Activated CD4-positive, alpha-beta T cell treated with anti-CD3 and anti-CD28 coated beads, Interleukin-2, amount 10 ng/mL, durations not matched to agents 24 days and 14 days (primary cell): ENCODE data around the gene RBBP7. TPM values are rescaled to one million over a fixed set of nuclear protein-coding genes. Genes with fewer than 3 reads are reported as not detected.

Experiments used
- DNase-seq: peaks from one replicate; pipeline ENCODE4 v3.0.0; 2022
- H3K27ac Mint-ChIP-seq: one replicate; pipeline ENCODE4 v1.8.0; 2022; ENCODE audit warnings: mild to moderate bottlenecking, mixed read lengths
- H3K27me3 Mint-ChIP-seq: one replicate; pipeline ENCODE4 v1.8.0; 2022; ENCODE audit warnings: mixed read lengths
- H3K36me3 Mint-ChIP-seq: one replicate; pipeline ENCODE4 v1.8.0; 2022; ENCODE audit warnings: low read depth, mild to moderate bottlenecking, mixed read lengths
- H3K4me1 Mint-ChIP-seq: one replicate; pipeline ENCODE4 v1.8.0; 2021; ENCODE audit warnings: mixed read lengths
- H3K4me3 Mint-ChIP-seq: one replicate; pipeline ENCODE4 v1.8.0; 2022; ENCODE audit warnings: mild to moderate bottlenecking, moderate library complexity, mixed read lengths
- H3K9me3 Mint-ChIP-seq: one replicate; pipeline ENCODE4 v1.8.0; 2021; ENCODE audit warnings: mixed read lengths
- intact Hi-C: fragments of 100-400 bp; cut with micrococcal nuclease; formaldehyde crosslinking; loops from one replicate; pipeline ENCODE4 v1.15.1; 2023
- total RNA-seq: library from RNA; stranded (reverse); gene quantifications from 2 replicates; pipeline ENCODE4 v1.2.3, GENCODE V29; 2022

Gene RBBP7
- total RNA-seq, 1 donor from 2014 or later = 137 TPM

DNA sequence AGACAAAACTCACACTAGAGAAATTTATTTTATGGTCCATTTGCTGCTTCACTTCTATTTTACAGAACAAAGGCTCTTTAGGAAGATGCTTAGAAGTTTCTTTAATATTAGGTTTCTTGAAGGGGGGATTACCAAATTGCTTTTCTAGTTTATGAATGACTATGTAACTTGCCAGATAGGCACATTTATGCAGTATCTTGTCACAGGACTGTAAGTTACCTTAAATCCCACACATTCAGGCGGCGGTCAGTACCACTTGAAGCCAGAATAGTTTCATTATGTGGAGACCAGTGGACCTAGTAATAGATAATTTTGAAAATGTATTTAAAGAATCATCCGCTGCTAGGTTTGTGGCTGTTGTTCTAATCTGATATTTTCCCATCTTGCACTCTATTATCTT lies 18.3 kb downstream of the RBBP7 start:
- Mint-ChIP-seq H3K9me3 (no peaks in the 10 kb centered on the region), H3K36me3 (peaks cover 46% of the 10 kb centered on the region), H3K27me3 (no peaks in the 10 kb centered on the region), H3K4me3 (no peak overlapping the region), H3K27ac (peak overlapping the region; percentile 5), H3K4me1 (peaks cover 20% of the 10 kb centered on the region)
- no peak for DNase-seq
- intact Hi-C loops = no loop called here

DNA sequence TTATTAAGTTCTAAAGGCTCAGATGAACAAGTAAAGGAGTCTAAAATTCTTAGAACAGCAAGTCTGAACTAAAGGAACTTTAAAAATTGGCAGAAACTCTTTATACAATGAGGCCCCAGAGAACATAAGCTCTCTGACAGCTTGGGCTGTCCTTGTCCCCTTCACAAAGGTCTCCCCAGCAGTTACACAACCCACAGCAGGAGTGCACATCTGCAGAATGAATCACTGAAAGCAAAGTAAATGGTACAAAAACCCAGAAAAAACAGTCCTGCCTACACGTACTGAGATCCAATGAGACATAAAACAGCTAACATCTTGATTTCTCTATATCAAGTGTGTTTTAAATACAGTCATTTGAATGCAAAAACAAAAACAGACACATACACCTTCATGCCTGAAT lies 18.7 kb downstream of the RBBP7 start:
- Mint-ChIP-seq H3K9me3 (no peaks in the 10 kb centered on the region), H3K27ac (peak overlapping the region; percentile 5), H3K4me1 (peaks cover 18% of the 10 kb centered on the region), H3K27me3 (no peaks in the 10 kb centered on the region), H3K4me3 (no peak overlapping the region), H3K36me3 (peaks cover 42% of the 10 kb centered on the region)
- intact Hi-C loops = no loop called here
- no peak for DNase-seq

DNA sequence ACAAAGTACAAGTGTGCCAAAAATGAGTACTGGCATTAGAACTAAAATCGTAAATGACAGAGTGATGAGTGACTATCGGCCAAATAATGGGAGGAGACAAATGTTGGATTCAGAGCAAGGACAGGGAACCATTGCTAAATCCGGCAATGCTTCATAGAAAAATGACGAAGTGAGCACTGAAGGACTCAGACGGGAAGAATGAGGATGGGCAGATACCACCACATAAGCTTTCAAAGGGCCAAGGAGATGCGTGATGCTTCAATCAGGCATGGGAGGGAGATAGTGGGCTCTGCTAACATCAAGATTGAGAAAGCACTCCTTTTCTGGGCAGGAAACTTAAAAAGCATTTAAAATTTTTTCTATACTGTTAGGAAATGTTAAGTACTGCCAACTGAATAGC lies 21.6 kb downstream of the RBBP7 start:
- Mint-ChIP-seq H3K4me3 (no peak overlapping the region), H3K4me1 (peaks cover 10% of the 10 kb centered on the region), H3K36me3 (peaks cover 41% of the 10 kb centered on the region), H3K27me3 (no peaks in the 10 kb centered on the region), H3K27ac (no peak overlapping the region), H3K9me3 (no peaks in the 10 kb centered on the region)
- DNase-seq = no peak
- intact Hi-C loops = no loop called here

DNA sequence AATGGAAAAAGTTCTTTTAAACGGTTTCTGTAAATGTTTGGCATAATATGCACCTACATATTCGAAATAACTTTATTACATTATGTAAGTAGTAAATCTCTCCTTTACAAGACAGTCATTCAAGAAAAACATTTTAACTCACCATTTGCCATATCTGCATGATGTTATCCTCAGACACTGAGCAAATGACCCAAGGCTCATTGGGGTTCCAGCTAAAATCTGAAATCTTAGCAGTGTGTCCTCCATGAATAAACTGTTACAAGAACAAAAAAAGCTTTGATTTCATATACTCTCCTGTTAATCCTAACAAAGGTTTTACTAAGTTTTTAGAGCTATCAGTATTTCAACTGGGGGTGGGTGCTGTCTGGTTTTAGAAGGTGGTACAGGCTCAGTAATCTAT lies 24.5 kb downstream of the RBBP7 start:
- H3K4me3 Mint-ChIP-seq = no peak overlapping the region
- peaks cover 2% of the 10 kb centered on the region for H3K4me1 Mint-ChIP-seq
- H3K36me3 Mint-ChIP-seq = peaks cover 32% of the 10 kb centered on the region

DNA sequence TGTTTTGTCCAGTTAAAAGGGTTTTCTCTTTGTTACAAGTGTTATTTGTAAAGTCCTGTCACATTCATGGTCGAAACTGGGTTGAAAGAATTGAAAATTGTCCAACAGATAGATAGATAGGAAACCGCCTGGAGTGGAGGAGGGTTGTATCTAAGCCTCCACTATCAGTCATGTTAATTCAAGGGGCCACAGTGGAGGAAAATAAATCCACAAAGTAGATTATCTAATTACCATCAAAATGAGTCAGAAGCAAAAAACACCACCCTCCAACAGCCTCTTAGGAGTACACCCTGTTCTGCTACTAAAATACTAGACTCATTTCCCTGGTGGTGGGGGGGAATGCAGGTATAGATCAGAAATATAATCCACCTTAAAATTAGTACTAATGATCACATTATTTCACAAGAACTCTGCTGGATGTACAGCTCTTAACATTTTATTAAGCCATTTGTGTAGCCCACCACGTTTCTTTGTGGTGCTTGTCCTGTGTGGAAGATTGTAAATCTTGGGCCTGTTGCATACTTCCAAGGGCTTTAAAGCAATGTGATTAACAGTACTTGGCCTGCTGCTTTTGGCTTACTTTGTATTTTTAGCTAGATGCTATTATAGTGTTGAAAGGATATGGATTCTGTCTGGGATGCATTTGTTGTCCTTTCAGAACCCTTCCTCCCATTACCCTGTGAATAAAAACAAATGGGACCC lies 26.8 kb downstream of the RBBP7 start:
- no peaks in the 10 kb centered on the region for H3K9me3 Mint-ChIP-seq

More for the DNA sequence above, 24.5 kb downstream of the RBBP7 start:
- no peak overlapping the region for H3K27ac Mint-ChIP-seq
- no peak for DNase-seq
- intact Hi-C loops = no loop called here
- no peaks in the 10 kb centered on the region for H3K27me3 Mint-ChIP-seq
- no peaks in the 10 kb centered on the region for H3K9me3 Mint-ChIP-seq

DNA sequence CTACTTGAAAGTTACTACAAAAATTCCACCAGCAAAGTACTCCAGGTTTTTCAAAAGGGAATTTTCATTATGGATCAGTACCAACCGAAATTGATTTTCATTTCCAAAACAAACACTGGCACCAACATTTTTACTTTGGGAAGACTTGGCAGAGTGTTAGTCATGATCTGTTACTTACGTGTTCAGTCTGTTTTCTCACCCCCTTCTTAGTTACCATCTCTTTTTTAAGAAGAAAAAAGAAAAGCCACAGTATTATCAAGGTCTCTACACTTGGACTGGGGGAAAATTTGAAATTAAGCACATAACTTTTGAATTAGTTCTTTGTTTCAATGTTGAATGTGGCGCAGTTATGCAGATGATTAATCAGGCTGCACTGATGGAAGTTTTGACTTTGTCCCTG lies 27.5 kb downstream of the RBBP7 start:
- peaks cover 2% of the 10 kb centered on the region for H3K4me1 Mint-ChIP-seq
- peaks cover 36% of the 10 kb centered on the region for H3K36me3 Mint-ChIP-seq
- H3K27ac Mint-ChIP-seq = no peak overlapping the region
- no peak overlapping the region for H3K4me3 Mint-ChIP-seq
- no peaks in the 10 kb centered on the region for H3K27me3 Mint-ChIP-seq
- no peaks in the 10 kb centered on the region for H3K9me3 Mint-ChIP-seq
- no peak for DNase-seq
- intact Hi-C loops = no loop called here

More for the DNA sequence above, 26.8 kb downstream of the RBBP7 start:
- Mint-ChIP-seq H3K4me3 (no peak overlapping the region), H3K27ac (no peak overlapping the region), H3K27me3 (no peaks in the 10 kb centered on the region), H3K36me3 (peaks cover 33% of the 10 kb centered on the region), H3K4me1 (peaks cover 2% of the 10 kb centered on the region)
- no peak for DNase-seq
- intact Hi-C loops = no loop called here

DNA sequence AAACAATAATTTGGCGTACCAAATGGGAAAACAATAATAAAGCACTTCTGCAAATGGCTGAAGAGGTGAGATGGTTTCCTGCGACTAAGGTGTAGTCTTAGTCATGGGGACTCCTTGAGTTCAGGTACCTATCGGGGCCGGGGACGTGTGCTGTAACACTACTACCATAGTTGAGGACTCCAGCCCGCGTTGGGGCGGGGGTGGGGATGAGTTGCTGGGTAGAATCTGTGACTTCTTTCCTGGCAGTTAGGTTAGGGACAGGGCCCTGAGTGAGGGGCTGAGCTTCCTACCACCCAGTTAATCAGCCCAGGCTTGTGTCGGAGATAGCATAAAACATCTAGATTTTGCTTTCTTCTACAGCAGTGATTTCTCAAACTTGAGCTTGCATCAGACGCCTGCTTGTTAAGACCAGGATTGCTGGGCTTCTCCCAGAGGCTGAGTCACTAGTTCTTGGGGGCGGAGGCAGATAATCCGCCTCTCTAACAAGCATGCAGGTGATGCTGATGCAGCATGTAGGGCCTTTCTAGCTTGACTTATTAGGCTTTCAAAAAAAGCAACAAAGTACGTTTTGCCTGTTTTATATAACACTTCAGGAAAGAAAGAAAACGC lies 30.2 kb downstream of the RBBP7 start:
- H3K36me3 Mint-ChIP-seq = peaks cover 33% of the 10 kb centered on the region
- DNase-seq = no peak
- no peaks in the 10 kb centered on the region for H3K4me1 Mint-ChIP-seq
- no peaks in the 10 kb centered on the region for H3K9me3 Mint-ChIP-seq
- intact Hi-C loops = no loop called here
- no peak overlapping the region for H3K4me3 Mint-ChIP-seq
- H3K27ac Mint-ChIP-seq = no peak overlapping the region
- no peaks in the 10 kb centered on the region for H3K27me3 Mint-ChIP-seq

DNA sequence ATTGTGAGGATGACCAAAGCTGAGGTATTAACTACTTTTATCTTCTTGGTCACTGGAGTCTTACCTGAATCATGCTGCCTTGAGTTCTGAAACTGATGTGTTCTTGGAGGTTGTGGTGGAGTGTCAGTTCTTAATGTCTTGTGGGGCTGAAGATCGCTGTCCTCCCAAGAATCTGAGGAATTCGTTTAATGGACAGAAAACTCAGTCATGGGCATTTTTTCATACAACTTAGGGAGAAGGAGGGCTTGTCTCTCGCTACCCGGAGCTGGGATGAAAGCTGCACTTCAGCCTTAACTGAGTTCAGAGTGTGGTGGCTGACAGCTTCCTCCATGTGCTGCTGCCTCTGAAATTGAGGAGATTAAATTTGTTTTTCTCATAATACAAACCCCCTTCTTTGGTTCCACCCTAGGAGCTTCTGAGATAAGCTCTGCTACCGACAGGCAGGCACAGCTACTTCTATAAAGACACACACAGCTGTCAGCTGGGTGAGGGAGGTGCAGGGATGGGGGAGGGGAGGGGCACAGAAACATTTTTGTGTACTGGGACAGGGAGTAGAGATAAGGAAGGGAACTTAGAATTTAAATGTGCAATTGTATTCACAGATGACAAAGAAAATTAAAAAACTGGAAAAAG lies 30.8 kb downstream of the RBBP7 start:
- Mint-ChIP-seq H3K27ac (no peak overlapping the region), H3K27me3 (no peaks in the 10 kb centered on the region), H3K4me1 (no peaks in the 10 kb centered on the region), H3K4me3 (no peak overlapping the region), H3K36me3 (peaks cover 29% of the 10 kb centered on the region), H3K9me3 (no peaks in the 10 kb centered on the region)
- intact Hi-C loops = no loop called here
- no peak for DNase-seq

DNA sequence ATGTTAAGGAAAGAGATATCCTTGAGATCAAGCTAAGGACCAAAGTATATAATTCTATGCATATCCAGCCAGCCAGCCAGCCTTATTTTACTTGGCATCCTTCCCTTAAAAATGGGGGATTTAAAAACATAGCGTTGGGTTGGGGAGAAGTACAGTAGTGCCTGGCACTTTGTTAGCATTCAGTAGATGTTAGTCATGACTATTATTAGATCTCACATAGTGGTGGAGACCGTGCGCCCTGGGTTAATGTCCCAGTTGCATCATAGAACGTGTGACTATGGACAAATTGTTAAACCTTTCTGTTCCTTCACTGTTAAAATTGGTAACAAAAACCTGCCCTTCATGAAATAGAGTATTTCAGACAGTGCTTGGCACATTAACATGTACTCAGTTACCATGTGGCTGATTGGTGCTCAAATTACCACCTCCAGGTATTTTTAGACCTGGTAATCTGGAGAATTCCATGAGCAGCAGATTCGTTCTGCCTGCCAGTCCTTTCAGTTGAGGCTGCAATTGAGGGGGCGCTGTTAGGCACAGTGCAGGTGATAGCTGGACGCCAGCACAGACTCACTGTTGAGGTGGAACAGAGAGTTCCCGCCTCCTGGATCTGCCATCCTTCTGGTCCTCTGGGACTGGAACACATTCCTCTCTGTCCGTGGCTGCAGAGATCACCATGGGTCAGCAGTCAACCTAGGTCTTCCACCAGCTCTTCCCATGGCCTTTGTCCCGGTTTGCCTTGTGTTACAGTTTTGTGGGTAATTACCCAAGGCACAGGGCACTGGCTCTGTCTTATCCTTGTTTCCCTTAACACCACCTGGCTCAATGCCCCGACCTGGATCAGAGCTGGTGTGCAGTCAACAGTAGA lies 31.7 kb downstream of the RBBP7 start:
- H3K9me3 Mint-ChIP-seq = no peaks in the 10 kb centered on the region
- no peaks in the 10 kb centered on the region for H3K27me3 Mint-ChIP-seq
- intact Hi-C loops = no loop called here
- no peaks in the 10 kb centered on the region for H3K4me1 Mint-ChIP-seq
- H3K27ac Mint-ChIP-seq = no peak overlapping the region
- H3K36me3 Mint-ChIP-seq = peaks cover 28% of the 10 kb centered on the region
- H3K4me3 Mint-ChIP-seq = no peak overlapping the region
- no peak for DNase-seq

DNA sequence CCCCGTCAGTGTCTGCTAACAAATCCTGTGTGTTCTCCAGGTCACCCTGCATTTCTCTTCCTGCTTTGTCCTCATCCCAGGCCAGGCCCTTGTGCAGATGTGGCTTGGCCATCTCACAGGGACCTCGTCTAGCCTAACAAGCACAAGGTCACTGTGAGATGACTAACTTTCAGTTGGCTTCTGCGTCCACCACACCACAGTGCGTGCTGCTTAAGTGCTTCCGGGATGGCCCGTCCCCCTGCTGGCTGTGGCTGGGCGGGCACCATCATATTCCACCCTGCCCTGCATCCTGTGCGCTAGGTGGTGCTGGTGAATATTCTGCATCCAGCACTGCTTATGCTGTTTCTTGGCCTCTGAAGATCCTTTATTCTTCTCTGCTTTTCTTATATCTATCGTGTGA lies 33.8 kb downstream of the RBBP7 start:
- peak overlapping the region; percentile 58 for H3K27ac Mint-ChIP-seq
- H3K4me1 Mint-ChIP-seq = no peaks in the 10 kb centered on the region
- H3K27me3 Mint-ChIP-seq = no peaks in the 10 kb centered on the region
- H3K36me3 Mint-ChIP-seq = peaks cover 25% of the 10 kb centered on the region
- H3K4me3 Mint-ChIP-seq = no peak overlapping the region
- no peak for DNase-seq
- H3K9me3 Mint-ChIP-seq = no peaks in the 10 kb centered on the region
- intact Hi-C loops = no loop called here

DNA sequence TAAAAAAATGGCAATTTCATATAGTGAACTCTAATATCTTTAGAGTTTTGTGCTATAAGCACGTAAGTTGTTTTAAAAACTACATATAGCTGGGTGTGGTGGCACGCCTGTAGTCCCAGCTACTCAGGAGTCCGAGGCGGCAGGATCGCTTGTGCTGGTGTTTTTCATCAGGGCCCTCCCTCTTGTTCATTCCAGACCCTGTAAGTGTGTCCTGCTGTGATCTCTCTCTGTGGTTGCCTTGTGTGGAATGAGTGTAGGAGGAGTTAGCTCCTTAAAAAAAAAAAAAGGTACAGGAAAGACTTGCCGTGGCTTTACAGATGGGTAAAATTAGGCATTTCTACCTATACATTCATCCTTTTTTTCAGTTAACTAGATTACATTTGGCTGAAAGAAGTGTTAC lies 35.4 kb downstream of the RBBP7 start:
- Mint-ChIP-seq H3K4me1 (no peaks in the 10 kb centered on the region), H3K27ac (no peak overlapping the region), H3K9me3 (no peaks in the 10 kb centered on the region), H3K27me3 (no peaks in the 10 kb centered on the region), H3K4me3 (no peak overlapping the region), H3K36me3 (peaks cover 21% of the 10 kb centered on the region)
- intact Hi-C loops = no loop called here
- no peak for DNase-seq

DNA sequence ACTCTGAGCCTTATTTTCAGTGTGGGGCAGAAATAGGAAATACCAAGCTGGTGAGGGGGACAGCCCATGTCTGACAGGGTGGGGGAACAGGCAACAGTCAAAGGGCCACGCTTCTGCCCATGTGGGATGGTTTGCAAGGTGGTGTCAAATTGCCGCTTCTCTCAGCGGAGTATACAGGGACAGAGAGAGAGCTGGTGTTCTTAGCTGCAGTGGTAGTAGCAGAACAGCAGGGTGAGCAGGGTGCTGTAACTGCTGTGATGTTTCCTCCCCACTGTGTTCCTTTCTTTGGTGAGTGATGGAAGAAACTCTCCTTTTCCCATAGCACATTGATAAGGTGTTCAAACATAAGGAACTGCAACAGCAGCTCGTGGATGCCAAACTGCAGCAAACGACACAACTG lies 37.9 kb downstream of the RBBP7 start:
- H3K9me3 Mint-ChIP-seq = no peaks in the 10 kb centered on the region
- no peaks in the 10 kb centered on the region for H3K4me1 Mint-ChIP-seq
- peaks cover 14% of the 10 kb centered on the region for H3K36me3 Mint-ChIP-seq
- no peak for DNase-seq
- H3K4me3 Mint-ChIP-seq = no peak overlapping the region
- no peak overlapping the region for H3K27ac Mint-ChIP-seq
- intact Hi-C loops = no loop called here
- H3K27me3 Mint-ChIP-seq = no peaks in the 10 kb centered on the region

DNA sequence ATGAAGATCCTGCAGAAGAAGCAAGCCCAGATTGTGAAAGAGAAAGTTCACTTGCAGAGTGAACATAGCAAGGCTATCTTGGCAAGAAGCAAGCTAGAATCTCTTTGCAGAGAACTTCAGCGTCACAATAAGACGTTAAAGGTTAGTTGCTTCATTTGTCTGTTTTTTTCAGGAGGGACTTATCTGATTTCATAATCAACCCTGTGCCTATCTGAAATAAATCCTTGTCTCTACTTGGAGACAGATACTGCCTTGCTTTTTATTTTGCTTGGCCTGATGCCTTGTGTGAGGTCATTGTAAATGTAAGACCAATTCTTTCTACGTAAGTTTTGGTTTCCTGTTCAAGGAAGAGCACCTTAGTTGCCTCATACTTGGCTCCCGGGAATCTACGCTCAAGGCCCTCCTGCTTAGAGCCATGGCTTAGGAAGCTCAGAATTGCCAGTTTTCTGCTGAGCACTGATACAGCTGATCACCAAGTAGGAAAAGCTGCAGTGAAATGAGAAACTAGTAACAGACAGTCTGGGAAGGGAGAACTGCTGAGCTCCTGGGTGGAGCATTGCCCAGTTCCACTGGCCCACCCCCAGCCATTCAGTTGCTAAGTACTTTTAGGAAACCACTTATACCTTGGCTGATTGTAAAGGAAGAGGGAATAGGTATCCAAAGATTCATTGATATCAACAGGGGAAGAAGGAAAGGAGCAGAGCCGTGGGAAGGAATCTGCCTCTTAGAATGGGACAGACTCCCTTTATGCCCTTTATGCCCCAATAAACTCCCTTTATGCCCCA lies 41.8 kb downstream of the RBBP7 start:
- no peak for DNase-seq
- no peak overlapping the region for H3K27ac Mint-ChIP-seq
- no peaks in the 10 kb centered on the region for H3K9me3 Mint-ChIP-seq
- H3K4me1 Mint-ChIP-seq = peaks cover 8% of the 10 kb centered on the region
- peaks cover 14% of the 10 kb centered on the region for H3K36me3 Mint-ChIP-seq
- no peaks in the 10 kb centered on the region for H3K27me3 Mint-ChIP-seq
- H3K4me3 Mint-ChIP-seq = no peak overlapping the region
- intact Hi-C loops = loop anchor here (5.0 kb wide), 2 partner anchors 39 to 219 kb away; no protein-coding TSS in a partner anchor
